Right forelimb (tissue), 1 donor: ENCODE measurements around the gene IL11.

Experiments used
- DNase-seq: peaks from one replicate; pipeline ENCODE4 v3.0.0-alpha.2; 2018

IL11 gene

GRCh38 chr19:55390461-55390880, 20.2 kb upstream of the IL11 start:
- no peak for DNase-seq

- no peak for DNase-seq
Observed at GRCh38 chr19:55389386-55390317, 19.4 kb upstream of the IL11 start.

GRCh38 chr19:55387736-55388497, 17.7 kb upstream of the IL11 start:
- no peak for DNase-seq

GRCh38 chr19:55386493-55386971, 16.3 kb upstream of the IL11 start:
- no peak for DNase-seq

DNA sequence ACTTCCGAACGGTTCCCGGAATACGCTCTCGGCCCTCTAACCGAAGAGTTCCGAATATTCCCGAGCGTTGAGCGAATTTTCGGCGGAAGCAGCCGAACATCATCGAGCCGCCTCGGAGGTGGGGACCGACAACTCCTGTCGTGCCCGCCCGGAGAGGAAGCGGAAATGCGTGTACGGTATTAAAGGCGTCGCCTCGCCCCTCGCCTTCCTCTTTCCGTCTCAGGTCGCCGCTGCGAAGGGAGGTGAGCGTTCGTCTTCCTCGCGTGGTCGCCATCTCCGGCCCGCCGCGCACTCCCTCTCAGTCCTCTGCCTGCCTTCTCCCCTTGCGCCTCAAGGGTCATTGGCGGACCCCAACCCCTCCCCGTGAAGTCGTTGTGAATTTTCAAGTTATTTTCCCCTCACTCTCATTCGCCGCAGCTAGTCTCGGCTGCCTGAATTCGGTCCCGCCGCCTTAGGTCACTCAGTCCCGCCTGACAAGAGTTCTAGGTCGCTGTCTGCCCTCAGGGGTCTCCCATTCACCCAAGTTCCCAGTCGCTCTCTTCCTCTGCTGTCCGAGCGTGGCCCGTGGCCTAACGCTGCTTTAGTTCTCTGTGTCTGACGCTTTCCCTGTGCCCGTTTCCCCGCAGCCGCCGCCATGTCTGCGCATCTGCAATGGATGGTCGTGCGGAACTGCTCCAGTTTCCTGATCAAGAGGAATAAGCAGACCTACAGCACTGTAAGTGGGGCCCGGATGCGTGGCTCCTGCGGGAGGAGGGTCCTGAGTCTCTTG, 15.6 kb upstream of the IL11 start, which contains the start of gene RPL28:
Gene RPL28 (plus strand): TSS at position 209 of the 769 bp plus-strand sequence. CDS start 426 bp downstream, at position 635.
- peak; percentile 98 for DNase-seq

DNA sequence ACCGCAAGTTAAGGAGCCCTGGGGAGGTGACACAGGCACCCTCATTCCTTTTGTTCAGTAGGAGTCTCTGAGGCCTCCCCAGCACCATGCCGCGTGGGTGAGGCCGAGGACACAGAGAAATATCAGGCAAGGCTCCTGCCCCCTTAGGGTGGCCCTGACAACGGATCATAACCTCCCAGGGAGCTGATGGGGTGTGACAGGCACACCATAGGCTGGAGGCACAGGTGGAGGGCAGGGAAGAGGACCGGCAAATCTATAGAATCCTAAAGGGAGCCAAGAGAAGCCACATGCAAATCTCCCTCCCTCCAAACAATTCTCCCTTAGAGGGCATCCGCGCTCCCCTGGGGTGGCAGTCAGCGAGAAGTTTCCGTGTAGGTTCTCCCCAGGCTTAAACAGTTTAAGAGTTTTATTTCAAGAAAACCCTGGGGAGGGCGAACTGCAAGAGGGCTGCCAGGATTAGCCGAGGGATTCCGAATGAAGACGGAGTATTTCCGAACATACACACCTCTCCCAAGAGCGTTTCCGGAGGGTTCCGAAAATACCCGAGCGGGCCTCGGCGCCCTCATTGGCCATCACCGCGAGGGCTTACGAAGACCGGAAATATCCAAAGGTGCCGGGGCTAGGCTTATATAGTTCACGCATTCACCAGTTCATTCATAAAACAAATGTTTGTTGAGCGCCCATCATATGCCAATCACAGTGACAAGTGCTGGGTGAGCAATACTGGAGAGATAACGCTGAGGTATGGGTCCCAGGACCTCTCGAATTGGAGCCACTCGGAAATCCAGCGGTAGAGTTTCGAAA, 14.9 kb upstream of the IL11 start:
- peak; percentile 96 for DNase-seq

DNA sequence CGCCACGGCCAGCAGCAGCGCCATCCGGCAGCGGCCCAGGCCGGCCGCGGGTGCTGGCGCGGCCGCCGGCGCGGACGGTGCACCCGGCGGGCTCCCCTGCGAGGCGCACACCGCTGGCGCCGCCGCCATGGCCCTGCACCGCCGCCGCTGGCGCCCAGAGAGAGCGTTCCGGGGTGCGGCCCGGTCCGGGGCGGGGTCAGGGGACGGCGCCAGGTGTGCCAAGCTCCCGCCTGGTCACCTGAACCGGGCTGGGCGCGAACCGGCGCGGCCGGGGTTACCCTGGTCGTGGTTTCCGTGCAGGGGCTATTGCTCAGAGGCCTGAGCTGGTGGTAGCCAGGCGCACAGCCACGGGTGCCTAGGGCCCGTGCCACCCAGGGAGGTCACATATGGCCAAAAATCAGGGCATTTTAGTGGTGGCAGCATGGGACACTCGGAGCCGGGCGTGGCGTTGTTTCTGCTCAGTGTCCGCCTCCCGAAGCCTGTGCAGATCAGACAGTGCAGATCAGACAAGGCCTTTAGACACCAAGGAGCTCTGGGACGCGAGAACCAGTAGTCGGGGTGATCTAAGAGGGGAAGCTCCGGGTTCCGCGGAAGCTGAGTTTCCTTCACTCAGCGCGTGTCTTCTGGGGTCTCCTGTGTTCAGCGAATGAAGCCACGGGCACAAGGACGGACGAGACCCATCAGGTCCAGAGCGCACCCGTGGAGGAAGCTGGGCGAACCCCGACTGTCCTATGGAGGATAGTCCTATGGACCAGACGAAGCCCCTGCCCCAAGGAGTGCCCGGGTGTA, 14.1 kb upstream of the IL11 start, which contains the start of gene TMEM238:
Gene TMEM238 (minus strand): TSS at position 162 of the 789 bp plus-strand sequence. CDS start 33 bp downstream, at position 129.
- DNase-seq: peak; percentile 52

- peak; percentile 72 for DNase-seq
Observed at GRCh38 chr19:55383279-55384130, 13.2 kb upstream of the IL11 start.

DNA sequence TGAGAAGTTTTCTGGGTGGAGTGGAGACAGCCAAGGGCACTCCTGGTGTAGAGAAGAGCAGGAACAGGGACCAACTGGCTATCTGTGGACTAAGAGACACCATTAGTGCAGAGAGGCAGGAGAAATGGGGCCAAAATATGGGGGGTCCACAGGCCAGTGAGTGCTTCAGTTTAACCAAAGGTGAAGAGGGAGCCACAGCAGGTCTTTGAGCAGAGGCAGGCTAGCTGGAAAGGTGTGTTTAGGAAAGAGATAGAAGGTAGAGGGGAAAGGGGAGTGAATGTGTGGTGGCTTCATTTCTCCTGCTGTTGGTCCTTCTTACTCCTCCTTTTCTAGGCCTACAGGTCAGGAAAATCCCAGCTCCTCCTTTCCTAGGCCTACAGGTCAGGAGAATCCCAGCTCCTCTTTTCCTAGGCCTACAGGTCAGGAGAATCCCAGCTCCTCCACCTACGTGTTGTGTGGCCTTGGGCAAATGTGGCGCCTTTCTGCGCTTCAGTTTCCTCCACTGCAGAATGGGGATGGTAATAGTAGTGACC, 12.3 kb upstream of the IL11 start:
- DNase-seq: no peak

DNA sequence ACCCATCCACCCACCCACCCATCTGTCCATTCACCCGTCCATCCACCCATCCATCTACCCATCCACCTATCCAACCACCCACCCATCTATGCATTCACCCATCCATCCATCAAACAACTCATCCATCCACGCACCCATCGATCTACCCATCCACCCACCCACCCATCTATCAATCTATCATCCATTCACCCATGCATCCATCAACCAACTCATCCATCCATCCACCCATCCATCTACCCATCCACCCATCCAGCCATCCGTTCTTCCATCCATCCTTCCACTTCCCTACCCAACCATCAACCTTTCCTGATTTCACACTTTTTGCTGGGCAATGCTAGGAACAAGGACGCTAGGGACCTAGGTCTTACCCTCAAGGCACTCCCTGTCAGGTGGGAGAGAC, 11.8 kb upstream of the IL11 start:
- DNase-seq: no peak

DNA sequence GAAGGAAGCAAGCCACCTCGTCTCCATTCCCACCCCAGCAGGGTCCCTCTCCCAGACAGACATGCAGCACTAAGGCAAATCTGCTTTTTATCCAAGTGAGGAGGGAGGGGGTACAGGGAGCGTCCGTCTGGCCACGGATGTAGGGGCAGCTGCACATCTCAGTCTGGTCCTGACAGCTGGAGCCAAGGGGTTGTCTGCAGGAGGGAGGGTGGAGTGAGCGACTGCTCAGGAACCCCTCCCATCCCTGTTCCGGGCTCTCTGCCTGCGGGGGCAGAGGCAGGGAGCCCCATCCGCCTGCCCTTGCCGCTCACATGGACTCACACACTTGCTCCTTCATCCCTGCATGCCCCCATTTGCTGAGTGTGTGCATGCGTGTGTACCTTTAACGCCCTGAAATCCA, 8.9 kb upstream of the IL11 start:
- peak; percentile 60 for DNase-seq

DNA sequence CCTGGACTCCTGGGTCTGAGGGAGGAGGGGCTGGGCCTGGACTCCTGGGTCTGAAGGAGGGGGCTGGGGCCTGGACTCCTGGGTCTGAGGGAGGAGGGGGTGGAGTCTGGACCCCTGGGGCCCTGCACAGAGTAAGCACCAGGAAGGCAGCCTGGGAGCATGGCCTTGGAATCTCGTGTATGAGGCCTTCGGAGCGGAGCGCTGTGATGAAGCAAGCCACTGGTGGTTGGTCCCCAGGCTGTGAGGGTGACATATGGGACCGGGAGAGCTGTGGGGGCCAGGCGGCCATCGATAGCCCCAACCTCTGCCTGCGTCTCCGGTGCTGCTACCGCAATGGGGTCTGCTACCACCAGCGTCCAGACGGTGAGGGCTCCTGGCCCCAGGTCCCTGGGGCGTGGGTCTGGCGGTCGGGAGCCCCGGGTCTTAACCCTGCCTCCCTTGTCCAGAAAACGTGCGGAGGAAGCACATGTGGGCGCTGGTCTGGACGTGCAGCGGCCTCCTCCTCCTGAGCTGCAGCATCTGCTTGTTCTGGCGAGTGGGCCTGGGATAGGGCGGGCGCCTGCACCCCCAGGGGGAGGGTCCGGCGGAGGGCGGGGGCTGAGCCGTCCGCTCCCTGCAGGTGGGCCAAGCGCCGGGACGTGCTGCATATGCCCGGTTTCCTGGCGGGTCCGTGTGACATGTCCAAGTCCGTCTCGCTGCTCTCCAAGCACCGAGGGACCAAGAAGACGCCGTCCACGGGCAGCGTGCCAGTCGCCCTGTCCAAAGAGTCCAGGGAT, 7.3 kb upstream of the IL11 start:
- peak; percentile 55 for DNase-seq

DNA sequence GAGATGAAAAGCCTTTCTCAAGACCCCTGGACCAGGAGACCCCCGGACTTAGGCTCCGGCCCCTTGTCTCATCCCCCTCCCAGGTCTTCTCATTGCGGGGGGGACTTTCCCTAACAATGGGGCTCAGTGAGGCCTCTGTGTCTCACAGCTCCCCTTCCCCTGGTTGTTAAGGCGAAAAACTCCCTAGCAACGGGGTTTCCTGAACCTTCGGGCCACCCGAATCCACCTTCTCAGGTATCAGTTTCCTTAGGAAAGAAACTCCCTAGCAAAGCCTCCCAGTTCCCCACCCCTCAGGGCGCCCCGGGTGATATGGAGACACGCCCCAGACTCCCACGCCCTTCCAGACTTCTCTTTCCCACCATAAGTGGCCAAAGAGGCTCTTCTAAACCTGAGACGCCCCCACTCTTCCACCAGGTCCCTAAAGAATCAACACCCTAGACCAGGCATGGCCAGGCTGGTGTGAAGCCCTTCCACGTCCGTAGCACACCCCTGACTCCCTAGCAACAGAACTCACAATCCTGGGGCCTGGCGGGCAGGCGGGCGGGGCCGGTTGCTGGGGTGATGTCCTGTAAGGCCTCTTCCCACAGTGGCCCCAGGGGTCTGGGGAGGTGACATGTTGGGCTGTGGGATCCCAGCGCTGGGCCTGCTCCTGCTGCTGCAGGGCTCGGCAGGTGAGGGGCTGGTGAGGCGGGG, 6.1 kb upstream of the IL11 start, which contains the start of gene TMEM190:
Gene TMEM190 (plus strand): TSS at position 586 of the 693 bp plus-strand sequence. CDS start 28 bp downstream, at position 614.
- DNase-seq: no peak

GRCh38 chr19:55373993-55374757, 3.9 kb upstream of the IL11 start:
- no peak for DNase-seq

DNA sequence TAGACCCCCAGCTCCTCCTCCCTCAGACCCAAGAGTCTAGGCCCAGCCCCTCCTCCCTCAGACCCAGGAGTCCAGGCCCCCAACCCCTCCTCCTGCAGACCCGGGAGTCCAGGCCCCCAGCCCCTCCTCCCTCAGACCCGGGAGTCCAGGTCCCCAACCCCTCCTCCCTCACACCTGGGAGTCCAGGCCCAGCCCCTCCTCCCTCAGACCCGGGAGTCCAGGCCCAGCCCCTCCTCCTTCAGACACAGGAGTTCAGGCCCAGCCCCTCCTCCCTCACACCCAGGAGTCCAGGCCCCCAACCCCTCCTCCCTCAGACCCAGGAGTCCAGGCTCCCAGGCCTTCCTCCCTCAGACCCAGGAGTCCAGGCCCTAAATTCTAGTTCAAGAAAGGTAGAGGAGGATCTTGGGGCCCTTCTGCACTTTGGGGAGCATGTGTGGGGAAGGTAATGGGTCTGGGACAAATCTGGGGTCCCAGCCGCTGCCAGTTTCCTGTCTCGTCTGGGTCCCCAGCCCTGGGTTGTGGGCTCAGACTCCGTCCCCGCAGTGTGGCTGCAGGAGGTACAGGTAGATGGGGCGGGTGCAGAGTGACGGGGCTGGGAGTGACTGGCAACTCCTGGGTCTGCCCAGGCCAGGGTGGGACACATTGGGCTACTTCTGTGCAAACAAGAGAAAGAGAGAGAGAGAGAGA, 3.2 kb upstream of the IL11 start:
- DNase-seq: no peak

DNA sequence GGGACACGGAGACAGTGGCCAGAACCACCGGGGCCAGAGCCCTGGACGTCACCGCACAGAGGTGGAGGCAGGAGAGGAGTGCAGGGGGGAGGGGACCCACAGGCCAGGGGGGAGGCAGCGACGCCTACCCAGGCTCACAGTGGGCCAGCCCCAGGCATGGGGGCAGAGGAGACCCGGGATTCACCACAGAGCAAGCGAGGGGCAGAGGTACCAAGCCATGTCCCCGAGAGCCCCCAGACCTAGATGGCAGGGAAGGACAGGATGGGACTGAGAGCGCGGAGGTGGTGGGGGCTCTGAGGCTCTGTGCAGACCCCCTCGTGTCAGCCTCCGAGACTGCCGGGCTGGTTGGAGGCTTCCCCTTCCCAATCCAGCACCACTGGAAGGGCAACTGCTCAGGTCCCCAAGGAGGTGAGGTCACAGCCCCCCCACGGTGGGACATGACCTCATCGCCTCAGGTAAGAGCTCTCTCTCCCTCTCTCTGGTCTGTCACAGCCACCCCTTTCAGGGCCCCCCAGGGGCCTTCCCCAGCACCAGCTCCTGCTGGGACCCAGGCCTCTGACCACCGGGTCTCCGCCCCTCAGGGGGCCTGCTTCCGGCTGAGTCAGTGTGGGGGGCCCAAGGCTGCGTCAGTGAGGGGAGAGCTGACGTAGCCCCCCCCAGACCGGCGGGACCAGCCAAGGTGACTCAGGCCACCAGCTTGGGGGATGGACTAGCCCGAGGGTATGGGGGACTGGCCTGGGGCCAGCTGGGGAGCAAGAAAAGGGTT, 2.2 kb upstream of the IL11 start:
- no peak for DNase-seq
